ENCODE results near the gene UPP2.

UPP2 gene

GRCh38 chr2:158135096-158135495, 33.4 kb downstream of the UPP2 start:
- no peaks in the 10 kb centered on the region for H3K36me3 ChIP-seq (replicated peaks in 1 of 2; ENCODE audit: control insufficient read depth in 2 of 2, insufficient read depth in 2 of 2, low read length in 2 of 2)
- no peak overlapping the region for H3K4ac ChIP-seq (ENCODE audit: low read length)
- H3K27me3 ChIP-seq (ENCODE audit: control insufficient read depth in 3 of 3, insufficient read depth in 3 of 3, low read depth in 1 of 3, low read length in 3 of 3), result no peaks in the 10 kb centered on the region
- no peak overlapping the region for H3K4me2 ChIP-seq (ENCODE audit: insufficient read depth, low read length, poor library complexity, severe bottlenecking)
- no peak overlapping the region for H2BK5ac ChIP-seq (ENCODE audit: low read length)
- H2BK120ac ChIP-seq (ENCODE audit: low read depth, low read length), result no peak overlapping the region
- H3K18ac ChIP-seq (ENCODE audit: low read length), result no peak overlapping the region
- no peak overlapping the region for H2BK15ac ChIP-seq (ENCODE audit: low read length)
- H3K4me1 ChIP-seq (ENCODE audit: control insufficient read depth in 2 of 2, insufficient read depth in 1 of 2, low read depth in 1 of 2, low read length in 2 of 2), result no peaks in the 10 kb centered on the region
- H3K4me3 ChIP-seq (ENCODE audit: low read length in 2 of 2), result no peak overlapping the region
- no peak overlapping the region for H3K9ac ChIP-seq (ENCODE audit: low read depth, low read length, poor library complexity)
- H3K79me1 ChIP-seq (ENCODE audit: low read depth, low read length), result no peaks in the 10 kb centered on the region
- DNase-seq (ENCODE audit: low spot score), result no peak
- no peak overlapping the region for H3K14ac ChIP-seq (ENCODE audit: low read length)
- no peak overlapping the region for H2BK12ac ChIP-seq (ENCODE audit: low read length)
- no peak overlapping the region for H2AFZ ChIP-seq (ENCODE audit: low read length)
- H2AK5ac ChIP-seq (ENCODE audit: low read depth, low read length), result no peak overlapping the region
- H3K9me3 ChIP-seq (replicated peaks in 1 of 2; ENCODE audit: control insufficient read depth in 2 of 2, insufficient read depth in 1 of 2, low read depth in 1 of 2, low read length in 2 of 2), result no peaks in the 10 kb centered on the region
- no peak overlapping the region for H3K23ac ChIP-seq (ENCODE audit: low read depth, low read length, poor library complexity)
- H4K91ac ChIP-seq (ENCODE audit: low read depth, low read length, poor library complexity), result no peak overlapping the region
- no CpG with 5 or more reads among the region's 1 CpG for WGBS, 2 donors (ENCODE audit: extremely low coverage in 2 of 2, insufficient read length in 2 of 2, insufficient replicate concordance in 1 of 2)
- H3K27ac ChIP-seq (replicated peaks; ENCODE audit: low read length), result no peak overlapping the region
- H4K8ac ChIP-seq (ENCODE audit: low read depth, low read length), result no peak overlapping the region

GRCh38 chr2:158138255-158138654, 36.6 kb downstream of the UPP2 start:
- Histone ChIP-seq H2AFZ (ENCODE audit: low read length) (no peak overlapping the region), H3K4me3 (ENCODE audit: low read length in 2 of 2) (no peak overlapping the region), H3K9ac (ENCODE audit: low read depth, low read length, poor library complexity) (no peak overlapping the region), H3K4me1 (ENCODE audit: control insufficient read depth in 2 of 2, insufficient read depth in 1 of 2, low read depth in 1 of 2, low read length in 2 of 2) (no peaks in the 10 kb centered on the region), H2BK5ac (ENCODE audit: low read length) (no peak overlapping the region), H2AK5ac (ENCODE audit: low read depth, low read length) (no peak overlapping the region), H3K36me3 (replicated peaks in 1 of 2; ENCODE audit: control insufficient read depth in 2 of 2, insufficient read depth in 2 of 2, low read length in 2 of 2) (no peaks in the 10 kb centered on the region), H3K18ac (ENCODE audit: low read length) (no peak overlapping the region), H3K79me1 (ENCODE audit: low read depth, low read length) (no peaks in the 10 kb centered on the region), H4K8ac (ENCODE audit: low read depth, low read length) (no peak overlapping the region), H2BK120ac (ENCODE audit: low read depth, low read length) (no peak overlapping the region), H4K91ac (ENCODE audit: low read depth, low read length, poor library complexity) (no peak overlapping the region), H2BK15ac (ENCODE audit: low read length) (no peak overlapping the region), H3K9me3 (replicated peaks in 1 of 2; ENCODE audit: control insufficient read depth in 2 of 2, insufficient read depth in 1 of 2, low read depth in 1 of 2, low read length in 2 of 2) (no peaks in the 10 kb centered on the region), H3K4ac (ENCODE audit: low read length) (no peak overlapping the region), H3K27ac (replicated peaks; ENCODE audit: low read length) (no peak overlapping the region), H2BK12ac (ENCODE audit: low read length) (no peak overlapping the region), H3K27me3 (ENCODE audit: control insufficient read depth in 3 of 3, insufficient read depth in 3 of 3, low read depth in 1 of 3, low read length in 3 of 3) (no peaks in the 10 kb centered on the region), H3K4me2 (ENCODE audit: insufficient read depth, low read length, poor library complexity, severe bottlenecking) (no peak overlapping the region), H3K14ac (ENCODE audit: low read length) (no peak overlapping the region), H3K23ac (ENCODE audit: low read depth, low read length, poor library complexity) (no peak overlapping the region)
- WGBS, 2 donors (ENCODE audit: extremely low coverage in 2 of 2, insufficient read length in 2 of 2, insufficient replicate concordance in 1 of 2), result no CpG with 5 or more reads among the region's 5 CpGs
- no peak for DNase-seq (ENCODE audit: low spot score)

GRCh38 chr2:158140201-158140600, 38.5 kb downstream of the UPP2 start:
- H2BK5ac ChIP-seq (ENCODE audit: low read length), result no peak overlapping the region

GRCh38 chr2:158142165-158142564, 40.5 kb downstream of the UPP2 start:
- Histone ChIP-seq H4K8ac (ENCODE audit: low read depth, low read length) (no peak overlapping the region), H3K27me3 (ENCODE audit: control insufficient read depth in 3 of 3, insufficient read depth in 3 of 3, low read depth in 1 of 3, low read length in 3 of 3) (no peaks in the 10 kb centered on the region), H2AK5ac (ENCODE audit: low read depth, low read length) (no peak overlapping the region), H2BK15ac (ENCODE audit: low read length) (no peak overlapping the region), H2BK120ac (ENCODE audit: low read depth, low read length) (no peak overlapping the region), H4K91ac (ENCODE audit: low read depth, low read length, poor library complexity) (no peak overlapping the region), H3K4me2 (ENCODE audit: insufficient read depth, low read length, poor library complexity, severe bottlenecking) (no peak overlapping the region), H2AFZ (ENCODE audit: low read length) (no peak overlapping the region), H3K23ac (ENCODE audit: low read depth, low read length, poor library complexity) (no peak overlapping the region), H3K9me3 (replicated peaks in 1 of 2; ENCODE audit: control insufficient read depth in 2 of 2, insufficient read depth in 1 of 2, low read depth in 1 of 2, low read length in 2 of 2) (no peaks in the 10 kb centered on the region), H3K36me3 (replicated peaks in 1 of 2; ENCODE audit: control insufficient read depth in 2 of 2, insufficient read depth in 2 of 2, low read length in 2 of 2) (no peaks in the 10 kb centered on the region), H3K27ac (replicated peaks; ENCODE audit: low read length) (no peak overlapping the region), H3K18ac (ENCODE audit: low read length) (no peak overlapping the region), H3K9ac (ENCODE audit: low read depth, low read length, poor library complexity) (no peak overlapping the region), H3K4me3 (ENCODE audit: low read length in 2 of 2) (no peak overlapping the region), H2BK5ac (ENCODE audit: low read length) (no peak overlapping the region), H2BK12ac (ENCODE audit: low read length) (no peak overlapping the region), H3K4me1 (ENCODE audit: control insufficient read depth in 2 of 2, insufficient read depth in 1 of 2, low read depth in 1 of 2, low read length in 2 of 2) (no peaks in the 10 kb centered on the region), H3K79me1 (ENCODE audit: low read depth, low read length) (no peaks in the 10 kb centered on the region), H3K14ac (ENCODE audit: low read length) (no peak overlapping the region), H3K4ac (ENCODE audit: low read length) (no peak overlapping the region)
- WGBS, 2 donors (ENCODE audit: extremely low coverage in 2 of 2, insufficient read length in 2 of 2, insufficient replicate concordance in 1 of 2), result no CpG with 5 or more reads among the region's 3 CpGs
- DNase-seq (ENCODE audit: low spot score), result no peak

More at GRCh38 chr2:158140201-158140600, 38.5 kb downstream of the UPP2 start:
- H2AFZ ChIP-seq (ENCODE audit: low read length), result no peak overlapping the region
- no peak overlapping the region for H2AK5ac ChIP-seq (ENCODE audit: low read depth, low read length)
- no peaks in the 10 kb centered on the region for H3K9me3 ChIP-seq (replicated peaks in 1 of 2; ENCODE audit: control insufficient read depth in 2 of 2, insufficient read depth in 1 of 2, low read depth in 1 of 2, low read length in 2 of 2)
- no peak overlapping the region for H3K4me2 ChIP-seq (ENCODE audit: insufficient read depth, low read length, poor library complexity, severe bottlenecking)
- no peak overlapping the region for H3K4me3 ChIP-seq (ENCODE audit: low read length in 2 of 2)
- H3K18ac ChIP-seq (ENCODE audit: low read length), result no peak overlapping the region
- no peak overlapping the region for H4K91ac ChIP-seq (ENCODE audit: low read depth, low read length, poor library complexity)
- H3K27ac ChIP-seq (replicated peaks; ENCODE audit: low read length), result no peak overlapping the region
- H3K79me1 ChIP-seq (ENCODE audit: low read depth, low read length), result no peaks in the 10 kb centered on the region
- H4K8ac ChIP-seq (ENCODE audit: low read depth, low read length), result no peak overlapping the region
- H3K23ac ChIP-seq (ENCODE audit: low read depth, low read length, poor library complexity), result no peak overlapping the region
- no peak overlapping the region for H2BK120ac ChIP-seq (ENCODE audit: low read depth, low read length)
- no CpG with 5 or more reads among the region's 1 CpG for WGBS, 2 donors (ENCODE audit: extremely low coverage in 2 of 2, insufficient read length in 2 of 2, insufficient replicate concordance in 1 of 2)
- H2BK15ac ChIP-seq (ENCODE audit: low read length), result no peak overlapping the region
- H3K36me3 ChIP-seq (replicated peaks in 1 of 2; ENCODE audit: control insufficient read depth in 2 of 2, insufficient read depth in 2 of 2, low read length in 2 of 2), result no peaks in the 10 kb centered on the region
- no peak overlapping the region for H3K4ac ChIP-seq (ENCODE audit: low read length)
- H3K27me3 ChIP-seq (ENCODE audit: control insufficient read depth in 3 of 3, insufficient read depth in 3 of 3, low read depth in 1 of 3, low read length in 3 of 3), result no peaks in the 10 kb centered on the region
- H2BK12ac ChIP-seq (ENCODE audit: low read length), result no peak overlapping the region
- no peak overlapping the region for H3K9ac ChIP-seq (ENCODE audit: low read depth, low read length, poor library complexity)
- no peaks in the 10 kb centered on the region for H3K4me1 ChIP-seq (ENCODE audit: control insufficient read depth in 2 of 2, insufficient read depth in 1 of 2, low read depth in 1 of 2, low read length in 2 of 2)
- no peak for DNase-seq (ENCODE audit: low spot score)
- H3K14ac ChIP-seq (ENCODE audit: low read length), result no peak overlapping the region
